ENCODE data around the gene RPS6KA2.

DNA sequence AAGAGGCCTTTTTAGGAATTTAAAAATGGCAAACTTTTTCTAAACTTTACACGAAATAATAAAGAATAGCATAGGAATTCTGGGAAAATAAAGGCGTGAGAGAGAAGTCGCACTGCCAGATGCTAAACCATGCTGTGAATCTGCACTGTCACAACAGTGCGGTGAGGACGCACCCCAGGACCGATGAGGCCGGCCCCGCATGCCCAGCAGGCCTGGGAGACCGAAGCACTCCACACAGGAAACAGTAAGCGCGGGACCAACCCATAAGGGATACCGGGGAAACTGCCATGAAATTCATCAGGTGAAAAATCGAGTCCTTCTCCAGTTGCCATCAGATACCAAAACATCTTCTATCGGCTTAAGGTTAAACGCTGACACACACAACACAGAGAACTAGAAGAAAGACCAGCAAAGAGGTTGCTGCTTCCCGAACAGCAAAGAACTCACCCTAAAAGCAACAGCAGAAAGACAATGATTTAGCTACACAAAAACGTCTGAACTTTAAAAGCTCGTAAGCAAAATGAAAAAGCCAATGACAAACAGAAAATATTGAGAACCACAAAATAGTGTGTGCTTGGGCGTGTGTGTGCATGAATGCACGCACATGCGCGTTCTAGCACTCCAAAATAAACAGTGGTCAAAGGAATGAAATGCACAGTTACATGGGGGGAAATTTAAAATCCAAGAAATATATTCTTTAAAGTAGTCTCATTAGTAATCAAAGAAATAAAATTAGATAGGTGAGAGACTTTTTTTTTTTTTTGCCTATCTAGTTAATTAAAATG is 55.9 kb downstream of the RPS6KA2 start:
- TF ChIP-seq EZH2 (IDR thresholded peaks at IDR 0.05; ENCODE audit: insufficient read depth, poor library complexity, severe bottlenecking) (no peak), EZH2phosphoT487 (IDR thresholded peaks at IDR 0.05; ENCODE audit: insufficient read depth, low read depth) (no peak)

Data from GM23248 (cell line).